ENCODE data around the gene PIK3R6. TPM values are rescaled to one million over a fixed set of nuclear protein-coding genes. Genes with fewer than 3 reads are reported as not detected.

Gene PIK3R6
- polyA plus RNA-seq, 1 experiment, result not detected

DNA sequence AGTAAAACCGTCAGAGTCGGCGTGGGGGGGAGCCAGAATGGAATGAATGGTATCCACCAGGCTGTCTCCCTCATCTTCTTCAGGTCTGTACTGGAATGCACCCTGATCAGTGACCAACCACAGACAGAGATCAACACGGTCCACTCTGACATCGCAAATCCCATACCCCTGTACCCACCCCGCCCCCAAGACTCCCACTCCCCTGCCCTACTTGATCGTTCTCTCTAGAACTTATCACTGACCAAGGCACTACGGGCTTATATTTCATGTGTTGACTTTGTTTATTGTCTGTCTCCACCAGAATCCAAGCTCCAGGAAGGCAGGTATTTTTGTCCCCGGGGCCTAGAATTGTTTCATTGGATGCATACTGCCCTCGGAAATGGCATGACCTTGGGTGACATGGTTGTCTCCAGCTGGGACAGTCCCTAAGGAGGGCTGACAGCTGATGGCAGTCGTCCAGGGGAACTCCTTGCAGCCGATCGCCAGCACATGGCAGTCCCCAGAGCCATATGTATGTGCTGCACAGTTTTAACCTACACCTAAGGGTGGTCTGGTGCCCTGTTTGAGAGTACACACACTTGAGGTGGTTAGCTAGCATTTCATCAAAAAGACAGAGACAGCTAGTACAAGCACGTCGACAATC, 67.8 kb downstream of the PIK3R6 start:
- TF ChIP-seq, protein P1, sequence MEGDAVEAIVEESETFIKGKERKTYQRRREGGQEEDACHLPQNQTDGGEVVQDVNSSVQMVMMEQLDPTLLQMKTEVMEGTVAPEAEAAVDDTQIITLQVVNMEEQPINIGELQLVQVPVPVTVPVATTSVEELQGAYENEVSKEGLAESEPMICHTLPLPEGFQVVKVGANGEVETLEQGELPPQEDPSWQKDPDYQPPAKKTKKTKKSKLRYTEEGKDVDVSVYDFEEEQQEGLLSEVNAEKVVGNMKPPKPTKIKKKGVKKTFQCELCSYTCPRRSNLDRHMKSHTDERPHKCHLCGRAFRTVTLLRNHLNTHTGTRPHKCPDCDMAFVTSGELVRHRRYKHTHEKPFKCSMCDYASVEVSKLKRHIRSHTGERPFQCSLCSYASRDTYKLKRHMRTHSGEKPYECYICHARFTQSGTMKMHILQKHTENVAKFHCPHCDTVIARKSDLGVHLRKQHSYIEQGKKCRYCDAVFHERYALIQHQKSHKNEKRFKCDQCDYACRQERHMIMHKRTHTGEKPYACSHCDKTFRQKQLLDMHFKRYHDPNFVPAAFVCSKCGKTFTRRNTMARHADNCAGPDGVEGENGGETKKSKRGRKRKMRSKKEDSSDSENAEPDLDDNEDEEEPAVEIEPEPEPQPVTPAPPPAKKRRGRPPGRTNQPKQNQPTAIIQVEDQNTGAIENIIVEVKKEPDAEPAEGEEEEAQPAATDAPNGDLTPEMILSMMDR (IDR thresholded peaks at IDR 0.05; ENCODE audit: low read depth, low read length), result no peak
- Histone ChIP-seq H3K27me3 (ENCODE audit: control insufficient read depth, insufficient read depth, low read length) (peaks cover 28% of the 10 kb centered on the region), H3K9me3 (ENCODE audit: control insufficient read depth, insufficient read depth, low read length) (no peaks in the 10 kb centered on the region), H3K27ac (ENCODE audit: low read depth, low read length) (no peak overlapping the region), H3K4me3 (ENCODE audit: low read depth, low read length) (no peak overlapping the region)
- ChIA-PET CTCF (no interaction called here), POLR2A (no interaction called here)
- DNase-seq (ENCODE audit: low read depth, low spot score), result no peak

DNA sequence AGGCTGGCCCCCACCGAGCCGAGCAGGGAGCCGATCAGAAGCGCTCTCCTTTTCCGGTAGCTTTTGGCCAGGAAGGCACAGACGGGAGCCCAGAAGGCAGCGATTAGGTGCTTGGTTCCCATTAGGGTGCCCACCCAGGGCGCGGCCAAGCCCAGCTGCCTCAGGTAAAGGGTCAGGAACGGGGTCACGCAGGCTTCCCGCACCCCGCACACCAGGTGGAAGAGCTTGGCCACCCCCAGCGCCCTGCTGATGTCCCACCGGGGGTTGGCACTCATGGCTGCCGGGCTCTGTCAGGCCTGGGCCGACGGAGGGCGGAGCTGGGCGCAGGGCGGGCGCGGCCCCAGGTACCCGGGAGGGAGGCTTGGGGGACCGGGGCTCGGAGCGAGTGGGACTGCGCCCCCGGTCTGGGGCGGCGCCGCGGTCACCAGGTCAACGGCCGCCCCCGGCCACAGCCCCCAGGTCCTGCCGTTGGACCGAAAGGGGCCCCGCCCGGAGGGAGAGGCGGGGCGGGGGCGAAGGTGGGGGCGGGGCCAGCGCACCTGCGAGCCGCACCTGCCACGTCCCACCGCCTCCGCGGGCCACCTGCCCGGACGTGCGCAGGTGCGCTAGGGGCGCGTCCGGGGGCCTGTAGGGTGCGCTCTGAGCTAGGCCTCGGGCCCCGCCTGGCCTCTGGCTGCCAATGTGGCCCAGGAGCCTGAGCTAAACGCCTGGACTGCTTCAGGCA, 68.5 kb downstream of the PIK3R6 start, which contains the start of gene MFSD6L:
TSS of gene MFSD6L (minus strand) at position 520 of the 724 bp plus-strand sequence. CDS start at position 275, 245 bp downstream.
- Histone ChIP-seq H3K4me3 (ENCODE audit: low read depth, low read length) (no peak within 1 kb of the TSS), H3K27ac (ENCODE audit: low read depth, low read length) (no peak within 1 kb of the TSS), H3K27me3 (ENCODE audit: control insufficient read depth, insufficient read depth, low read length) (peaks cover 23% of the 10 kb centered on the region), H3K9me3 (ENCODE audit: control insufficient read depth, insufficient read depth, low read length) (no peaks in the 10 kb centered on the region)
- ChIA-PET POLR2A (no interaction called here), CTCF (no interaction called here)
- TF ChIP-seq, protein P1 (IDR thresholded peaks at IDR 0.05; ENCODE audit: low read depth, low read length), result no peak
- DNase-seq (ENCODE audit: low read depth, low spot score), result no peak

DNA sequence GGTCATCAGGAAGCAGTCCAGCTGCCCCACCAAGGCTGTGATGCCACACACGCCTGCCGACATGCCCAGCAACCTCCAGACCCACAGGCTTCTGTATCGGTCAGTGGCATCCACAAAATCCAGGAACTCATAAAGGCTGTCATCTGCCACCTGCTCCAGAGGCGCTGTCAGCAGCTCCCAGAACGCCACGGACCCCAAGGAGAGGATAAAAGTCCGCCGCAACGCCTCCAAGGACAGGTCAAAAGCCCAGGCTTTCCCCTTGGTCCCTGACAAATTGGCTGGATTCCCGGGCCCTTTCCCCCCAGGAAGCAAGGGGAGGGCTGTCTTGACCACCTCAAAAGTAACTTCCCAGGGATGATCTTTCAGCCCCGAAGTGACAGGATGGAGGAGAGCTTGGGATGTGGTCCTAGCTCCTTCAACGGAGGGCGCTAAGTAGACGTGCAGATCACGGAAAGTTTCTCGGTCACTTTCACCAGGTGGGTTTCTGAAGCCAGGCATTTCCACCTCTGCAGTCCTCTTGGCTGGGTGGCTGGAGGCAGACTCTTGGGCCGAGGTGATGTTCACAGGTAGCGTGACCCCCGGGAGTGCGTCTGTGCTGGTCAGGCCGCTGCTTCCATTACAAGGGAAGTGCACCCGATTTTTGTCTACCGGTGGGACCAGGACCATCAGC, 69.2 kb downstream of the PIK3R6 start:
- TF ChIP-seq, protein P1 (IDR thresholded peaks at IDR 0.05; ENCODE audit: low read depth, low read length), result no peak
- no peaks in the 10 kb centered on the region for H3K9me3 ChIP-seq (ENCODE audit: control insufficient read depth, insufficient read depth, low read length)
- H3K27ac ChIP-seq (ENCODE audit: low read depth, low read length), result no peak overlapping the region
- no peak for DNase-seq (ENCODE audit: low read depth, low spot score)
- no peak overlapping the region for H3K4me3 ChIP-seq (ENCODE audit: low read depth, low read length)
- CTCF ChIA-PET, result no interaction called here
- POLR2A ChIA-PET, result no interaction called here
- H3K27me3 ChIP-seq (ENCODE audit: control insufficient read depth, insufficient read depth, low read length), result peaks cover 21% of the 10 kb centered on the region

DNA sequence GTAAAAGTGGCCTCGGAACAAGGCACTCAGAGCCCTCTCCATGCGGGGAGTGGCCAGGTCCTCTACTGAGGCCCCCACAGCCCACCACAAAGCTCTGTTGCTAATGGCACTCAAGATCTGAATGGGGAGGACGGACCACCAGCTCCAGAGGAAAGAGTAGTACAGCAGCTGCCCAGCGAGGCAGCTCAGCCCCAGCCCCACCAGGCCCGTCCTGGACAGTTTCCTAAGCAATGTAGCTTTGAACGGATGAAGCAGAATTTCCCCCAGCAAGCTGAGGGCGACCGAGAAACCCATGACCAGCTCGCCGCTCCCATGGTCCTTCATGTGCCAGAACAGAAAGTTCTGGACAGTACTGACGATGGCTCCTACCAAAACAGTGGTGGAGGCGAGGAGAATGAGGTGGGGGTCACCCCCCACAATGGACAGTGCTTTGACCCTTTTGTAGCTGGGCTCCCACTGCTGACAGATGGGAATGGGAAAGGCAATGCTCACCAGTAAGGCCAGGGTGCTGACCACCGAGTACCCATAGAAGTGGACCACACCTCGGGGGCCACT, 69.8 kb downstream of the PIK3R6 start:
- POLR2A ChIA-PET, result no interaction called here

More for the DNA sequence above, 69.8 kb downstream of the PIK3R6 start:
- CTCF ChIA-PET, result no interaction called here
- Histone ChIP-seq H3K4me3 (ENCODE audit: low read depth, low read length) (no peak overlapping the region), H3K27ac (ENCODE audit: low read depth, low read length) (no peak overlapping the region), H3K9me3 (ENCODE audit: control insufficient read depth, insufficient read depth, low read length) (peaks cover 3% of the 10 kb centered on the region), H3K27me3 (ENCODE audit: control insufficient read depth, insufficient read depth, low read length) (peaks cover 21% of the 10 kb centered on the region)
- TF ChIP-seq, protein P1 (IDR thresholded peaks at IDR 0.05; ENCODE audit: low read depth, low read length), result no peak
- DNase-seq (ENCODE audit: low read depth, low spot score), result no peak

Data from AG04450 (cell line).